Stimulated activated CD8-positive, alpha-beta memory T cell treated with anti-CD3 and anti-CD28 coated beads, Interleukin-4, amount 100 ng/mL, for 48 hours (primary cell): Measurements from ENCODE around the gene RPS14.

ENCODE experiments used
- DNase-seq: peaks from one replicate; pipeline ENCODE4 v3.0.0-alpha.2; 2020

The RPS14 gene

GRCh38 chr5:150398722-150399523, 50.6 kb downstream of the RPS14 start:
- no peak for DNase-seq

- no peak for DNase-seq
Measured at GRCh38 chr5:150397782-150398721, 51.5 kb downstream of the RPS14 start.

- DNase-seq, result no peak
Measured at GRCh38 chr5:150397146-150397781, 52.3 kb downstream of the RPS14 start.

- DNase-seq, result no peak
Measured at GRCh38 chr5:150396267-150396666, 53.3 kb downstream of the RPS14 start.

- no peak for DNase-seq
Measured at GRCh38 chr5:150395688-150395975, 53.9 kb downstream of the RPS14 start.

GRCh38 chr5:150394912-150395687, 54.4 kb downstream of the RPS14 start:
- DNase-seq, result no peak

- no peak for DNase-seq
Measured at GRCh38 chr5:150394131-150394530, 55.4 kb downstream of the RPS14 start.

GRCh38 chr5:150393096-150393645, 56.4 kb downstream of the RPS14 start:
- DNase-seq, result no peak

GRCh38 chr5:150392680-150393079, 56.9 kb downstream of the RPS14 start:
- no peak for DNase-seq
